T-helper 2 cell treated with Interferon-gamma antibody and Interleukin-4, amounts not matched to agents 100 ng/mL and 5 ng/mL, for 36 hours (primary cell): ENCODE results near the gene ZNF649. TPM values are rescaled to one million over a fixed set of nuclear protein-coding genes. Genes with fewer than 3 reads are reported as not detected.
"Not testable (repeated sequence)": the region's sequence is repeated elsewhere in the genome, so short reads cannot be mapped to it uniquely, and the experiment has no call there.

Experiments used
- intact Hi-C: fragments of 100-400 bp; cut with micrococcal nuclease; formaldehyde crosslinking; loops from one replicate; pipeline ENCODE4 v1.15.1; 2023
- total RNA-seq: library from RNA; stranded (reverse); gene quantifications from 2 replicates; pipeline ENCODE4 v1.2.3, GENCODE V29; 2022

ZNF649 gene
- total RNA-seq = 13.0 and 13.5 TPM in 2 replicates

- intact Hi-C loops = loop anchor here (1.0 kb wide), 3 partner anchors 23 to 144 kb away; partner anchors contain the start of genes ZNF350, ZNF432 and ZNF613
Measured at GRCh38 chr19:51904331-51905165, at the start of gene ZNF649. Gene ZNF649 (minus strand): TSS chr19:51905017. CDS start chr19:51900107, 4,910 bp downstream.

GRCh38 chr19:51948975-51949374 is 44.2 kb upstream of the ZNF649 start:
- intact Hi-C loops = no loop called here

- intact Hi-C loops = no loop called here
Measured at GRCh38 chr19:51946602-51947001, 41.8 kb upstream of the ZNF649 start.

- intact Hi-C loops = no loop called here
Measured at GRCh38 chr19:51944798-51945552, 40.2 kb upstream of the ZNF649 start.

GRCh38 chr19:51938936-51939335 is 34.1 kb upstream of the ZNF649 start:
- intact Hi-C loops = no loop called here

GRCh38 chr19:51931921-51932320 is 27.1 kb upstream of the ZNF649 start:
- intact Hi-C loops = no loop called here

GRCh38 chr19:51927859-51928258 is 23.0 kb upstream of the ZNF649 start:
- intact Hi-C loops = loop anchor here (1.0 to 5.0 kb wide), 8 partner anchors 23 to 341 kb away; partner anchors contain the start of genes PPP2R1A, ZNF350, ZNF614 and ZNF615

- intact Hi-C loops = loop anchor here (1.0 to 5.0 kb wide), 8 partner anchors 22 to 342 kb away; partner anchors contain the start of genes PPP2R1A, ZNF350, ZNF614 and ZNF615
Measured at GRCh38 chr19:51926784-51927741, 22.2 kb upstream of the ZNF649 start, which contains the start of gene ZNF613. Gene ZNF613 (plus strand): TSS chr19:51927472. CDS start chr19:51936221, 8,749 bp downstream.

- intact Hi-C loops = loop anchor here (5.0 kb wide), 2 partner anchors 81 to 266 kb away; partner anchors contain the start of genes PPP2R1A and ZNF615
Measured at GRCh38 chr19:51926426-51926783, 21.6 kb upstream of the ZNF649 start.

- intact Hi-C loops = no loop called here
Measured at GRCh38 chr19:51921949-51922348, 17.1 kb upstream of the ZNF649 start.

GRCh38 chr19:51919606-51920005 is 14.8 kb upstream of the ZNF649 start:
- intact Hi-C loops = no loop called here

GRCh38 chr19:51916167-51916566 is 11.3 kb upstream of the ZNF649 start:
- intact Hi-C loops = no loop called here

- intact Hi-C loops = no loop called here
Measured at GRCh38 chr19:51915324-51915867, 10.6 kb upstream of the ZNF649 start.

- intact Hi-C loops = not testable (repeated sequence)
Measured at GRCh38 chr19:51907981-51908380, 3.2 kb upstream of the ZNF649 start.

- intact Hi-C loops = not testable (repeated sequence)
Measured at GRCh38 chr19:51906108-51906507, 1.3 kb upstream of the ZNF649 start.

- intact Hi-C loops = loop anchor here (1.0 kb wide), 1 partner anchor 22 kb away; the partner anchor contains the start of gene ZNF613
Measured at GRCh38 chr19:51905639-51906038, 822 bp upstream of the ZNF649 start.

- intact Hi-C loops = loop anchor here (1.0 kb wide), 1 partner anchor 22 kb away; the partner anchor contains the start of gene ZNF613
Measured at GRCh38 chr19:51905206-51905605, 389 bp upstream of the ZNF649 start.

GRCh38 chr19:51903192-51903591 is 1.6 kb downstream of the ZNF649 start:
- intact Hi-C loops = no loop called here

- intact Hi-C loops = no loop called here
Measured at GRCh38 chr19:51901860-51902259, 3.0 kb downstream of the ZNF649 start.

- intact Hi-C loops = no loop called here
Measured at GRCh38 chr19:51891193-51891747, 13.5 kb downstream of the ZNF649 start.
